ENCODE results near the gene PLCB1.

DNA sequence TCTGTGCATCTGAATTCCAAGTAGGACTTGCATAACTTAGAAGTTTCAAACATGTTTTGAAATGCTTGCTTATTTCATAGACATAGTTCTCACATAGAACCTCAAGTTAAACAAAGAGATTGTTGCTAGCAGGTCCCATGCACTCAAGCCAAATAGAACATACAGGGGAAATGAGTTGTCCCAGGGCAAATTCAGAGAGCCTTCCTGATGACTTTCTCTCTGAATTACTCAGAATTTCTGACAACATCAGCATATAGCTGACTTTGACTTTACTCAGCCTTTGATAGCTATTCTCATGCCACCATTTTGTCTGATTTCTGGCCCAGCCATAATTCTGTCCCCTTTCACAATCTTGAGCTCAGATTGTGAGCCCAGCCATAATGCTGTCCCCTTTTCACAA lies 603.6 kb downstream of the PLCB1 start:
- TF ChIP-seq NR2C2 (CRISPR knock-in tag; IDR thresholded peaks at IDR 0.05) (no peak), ETV6 (CRISPR knock-in tag; IDR thresholded peaks at IDR 0.05) (no peak), ZNF671 (CRISPR knock-in tag; IDR thresholded peaks at IDR 0.05) (no peak), EMX1 (CRISPR knock-in tag; IDR thresholded peaks at IDR 0.05) (no peak), ZNF232 (CRISPR knock-in tag; IDR thresholded peaks at IDR 0.05) (no peak)
- TF ChIP-seq, protein P1, sequence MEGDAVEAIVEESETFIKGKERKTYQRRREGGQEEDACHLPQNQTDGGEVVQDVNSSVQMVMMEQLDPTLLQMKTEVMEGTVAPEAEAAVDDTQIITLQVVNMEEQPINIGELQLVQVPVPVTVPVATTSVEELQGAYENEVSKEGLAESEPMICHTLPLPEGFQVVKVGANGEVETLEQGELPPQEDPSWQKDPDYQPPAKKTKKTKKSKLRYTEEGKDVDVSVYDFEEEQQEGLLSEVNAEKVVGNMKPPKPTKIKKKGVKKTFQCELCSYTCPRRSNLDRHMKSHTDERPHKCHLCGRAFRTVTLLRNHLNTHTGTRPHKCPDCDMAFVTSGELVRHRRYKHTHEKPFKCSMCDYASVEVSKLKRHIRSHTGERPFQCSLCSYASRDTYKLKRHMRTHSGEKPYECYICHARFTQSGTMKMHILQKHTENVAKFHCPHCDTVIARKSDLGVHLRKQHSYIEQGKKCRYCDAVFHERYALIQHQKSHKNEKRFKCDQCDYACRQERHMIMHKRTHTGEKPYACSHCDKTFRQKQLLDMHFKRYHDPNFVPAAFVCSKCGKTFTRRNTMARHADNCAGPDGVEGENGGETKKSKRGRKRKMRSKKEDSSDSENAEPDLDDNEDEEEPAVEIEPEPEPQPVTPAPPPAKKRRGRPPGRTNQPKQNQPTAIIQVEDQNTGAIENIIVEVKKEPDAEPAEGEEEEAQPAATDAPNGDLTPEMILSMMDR (IDR thresholded peaks at IDR 0.05), result no peak
- TF ChIP-seq, protein P2, sequence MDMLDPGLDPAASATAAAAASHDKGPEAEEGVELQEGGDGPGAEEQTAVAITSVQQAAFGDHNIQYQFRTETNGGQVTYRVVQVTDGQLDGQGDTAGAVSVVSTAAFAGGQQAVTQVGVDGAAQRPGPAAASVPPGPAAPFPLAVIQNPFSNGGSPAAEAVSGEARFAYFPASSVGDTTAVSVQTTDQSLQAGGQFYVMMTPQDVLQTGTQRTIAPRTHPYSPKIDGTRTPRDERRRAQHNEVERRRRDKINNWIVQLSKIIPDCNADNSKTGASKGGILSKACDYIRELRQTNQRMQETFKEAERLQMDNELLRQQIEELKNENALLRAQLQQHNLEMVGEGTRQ (CRISPR knock-in tag; IDR thresholded peaks at IDR 0.05), result no peak

All from WTC11 (cell line).